NCI-H524 (cell line): ENCODE results near the gene OGFOD3.
"Not testable (repeated sequence)": the region's sequence is repeated elsewhere in the genome, so short reads cannot be mapped to it uniquely, and the experiment has no call there.

Experiments used
- DNase-seq, 2 experiments: peaks; one replicate each; lab custom pipeline; 2025; lab: John Stamatoyannopoulos, UW

Gene OGFOD3

GRCh38 chr17:82386881-82387704, 31.3 kb downstream of the OGFOD3 start:
- DNase-seq = no peak

GRCh38 chr17:82386255-82386831, 32.0 kb downstream of the OGFOD3 start:
- no peak for DNase-seq

- no peak for DNase-seq
Observed at GRCh38 chr17:82385559-82386254, 32.7 kb downstream of the OGFOD3 start.

GRCh38 chr17:82384730-82385481, 33.5 kb downstream of the OGFOD3 start:
- DNase-seq = peak in 1 of 2 experiments; percentile 20

GRCh38 chr17:82384051-82384729, 34.2 kb downstream of the OGFOD3 start:
- DNase-seq = peak; percentile 43 to 81

GRCh38 chr17:82383411-82383810, 35.0 kb downstream of the OGFOD3 start:
- peak in 1 of 2 experiments; percentile 7 for DNase-seq

GRCh38 chr17:82382933-82383255, 35.5 kb downstream of the OGFOD3 start:
- DNase-seq = no peak

- not testable (repeated sequence) for DNase-seq
Observed at GRCh38 chr17:82382220-82382932, 36.0 kb downstream of the OGFOD3 start.

- not testable (repeated sequence) for DNase-seq
Observed at GRCh38 chr17:82381703-82382009, 36.7 kb downstream of the OGFOD3 start.

GRCh38 chr17:82380860-82381702, 37.3 kb downstream of the OGFOD3 start:
- no peak for DNase-seq

GRCh38 chr17:82378741-82379021, 39.7 kb downstream of the OGFOD3 start:
- no peak for DNase-seq

GRCh38 chr17:82377924-82378740, 40.3 kb downstream of the OGFOD3 start:
- no peak for DNase-seq

GRCh38 chr17:82377294-82377693, 41.1 kb downstream of the OGFOD3 start:
- DNase-seq = not testable (repeated sequence)

- no peak for DNase-seq
Observed at GRCh38 chr17:82376042-82376730, 42.2 kb downstream of the OGFOD3 start.

GRCh38 chr17:82375359-82376041, 42.9 kb downstream of the OGFOD3 start:
- DNase-seq = no peak

- peak in 1 of 2 experiments; percentile 40 for DNase-seq
Observed at GRCh38 chr17:82374626-82375331, 43.6 kb downstream of the OGFOD3 start.

- no peak for DNase-seq
Observed at GRCh38 chr17:82373731-82374625, 44.4 kb downstream of the OGFOD3 start.
